Stomach smooth muscle (tissue), 2 donors: ENCODE results near the gene GRK3.
"Not testable (repeated sequence)": the region's sequence is repeated elsewhere in the genome, so short reads cannot be mapped to it uniquely, and the experiment has no call there.

ENCODE experiments used
- H3K27ac ChIP-seq: one replicate; pipeline ENCODE4 v1.7.0; 2013; ENCODE audit warnings: mild to moderate bottlenecking, low read length, inconsistent platforms
- H3K27me3 ChIP-seq, 2 donors: one replicate each; pipeline ENCODE4 v1.7.0; 2013; ENCODE audit warnings: low read length in 2 of 2; ENCODE audit not compliant: insufficient read depth in 2 of 2, control insufficient read depth in 1 of 2
- H3K36me3 ChIP-seq, 2 donors: one replicate each; pipeline ENCODE4 v1.7.0; 2013; ENCODE audit warnings: low read length in 2 of 2; ENCODE audit not compliant: control insufficient read depth in 2 of 2, insufficient read depth in 2 of 2
- H3K4me1 ChIP-seq: one replicate; pipeline ENCODE4 v1.7.0; 2013; ENCODE audit warnings: low read length; ENCODE audit not compliant: control insufficient read depth, insufficient read depth
- H3K4me3 ChIP-seq, 2 donors: one replicate each; pipeline ENCODE4 v1.7.0; 2013; ENCODE audit warnings: low read length in 2 of 2
- H3K9ac ChIP-seq, 2 donors: one replicate each; pipeline ENCODE4 v1.7.0; 2013; ENCODE audit warnings: low read length in 2 of 2, mild to moderate bottlenecking in 1 of 2
- H3K9me3 ChIP-seq, 2 donors: one replicate each; pipeline ENCODE4 v1.7.0; 2013; ENCODE audit warnings: low read length in 2 of 2; ENCODE audit not compliant: control insufficient read depth in 2 of 2
- donor health status: healthy.
- donor health status: Pancreatic carcinoma.

The GRK3 gene

DNA sequence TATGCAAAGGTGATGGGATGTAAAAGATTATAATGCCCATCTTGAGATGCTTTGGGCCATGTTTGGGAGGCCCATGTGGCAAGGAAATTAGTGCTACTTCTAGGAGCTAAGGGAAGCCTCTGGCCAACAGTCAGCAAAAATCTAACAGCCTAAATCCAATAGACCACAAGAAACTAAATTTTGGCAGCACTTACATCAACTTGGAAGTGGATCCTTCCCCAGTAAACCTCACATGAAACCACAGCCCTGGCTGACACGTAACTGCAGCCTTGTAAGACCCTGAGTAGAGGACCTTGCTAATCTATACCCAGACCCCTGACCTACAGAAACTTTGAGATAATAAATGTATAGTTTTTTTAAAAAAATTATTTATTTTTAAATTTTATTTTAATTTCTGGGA, 13.1 kb upstream of the GRK3 start:
- Histone ChIP-seq H3K9me3 (no peaks in the 10 kb centered on the region), H3K4me3 (no peak overlapping the region), H3K36me3 (no peaks in the 10 kb centered on the region), H3K4me1 (peaks cover 2% of the 10 kb centered on the region), H3K9ac (no peak overlapping the region), H3K27me3 (no peaks in the 10 kb centered on the region), H3K27ac (no peak overlapping the region)

DNA sequence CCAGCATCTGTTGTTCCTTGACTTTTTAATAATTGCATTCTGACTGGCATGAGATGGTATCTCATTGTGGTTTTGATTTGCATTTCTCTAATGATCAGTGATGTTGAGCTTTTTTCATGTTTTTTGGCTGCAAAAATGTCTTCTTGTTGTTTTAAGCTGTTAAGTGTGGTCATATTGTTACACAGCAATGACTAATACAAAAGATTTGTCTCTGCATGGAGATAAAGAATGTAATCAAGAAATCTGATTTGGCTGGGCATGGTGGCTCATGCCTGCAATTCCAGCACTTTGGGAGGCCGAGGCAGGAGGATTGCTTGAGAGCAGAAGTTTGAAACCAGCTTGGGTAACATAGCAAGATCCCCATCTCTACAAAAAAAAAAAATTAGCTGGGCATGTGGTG, 12.1 kb upstream of the GRK3 start:
- not testable (repeated sequence) for H3K36me3 ChIP-seq, H3K9ac ChIP-seq, H3K27me3 ChIP-seq, H3K4me3 ChIP-seq, H3K4me1 ChIP-seq, H3K27ac ChIP-seq, H3K9me3 ChIP-seq

DNA sequence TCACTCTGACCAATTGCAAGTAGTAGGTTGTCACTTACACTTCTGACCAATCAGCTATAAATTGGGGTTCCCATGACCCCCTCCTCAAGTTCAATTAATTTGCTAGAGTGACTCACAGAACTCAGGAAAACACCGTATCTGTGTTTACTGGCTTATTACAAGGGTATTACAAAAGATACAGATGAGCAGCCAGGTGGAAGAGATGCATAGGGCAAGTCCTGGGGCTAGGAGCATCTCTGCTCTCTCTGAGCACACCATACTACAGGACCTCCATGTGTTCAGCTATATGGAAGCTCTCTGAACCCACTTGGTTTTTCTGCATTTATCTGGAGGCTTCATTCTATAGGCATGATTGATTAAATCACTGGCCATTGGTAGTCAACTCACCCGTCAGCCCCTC, 11.3 kb upstream of the GRK3 start:
- no peak overlapping the region for H3K4me3 ChIP-seq
- no peak overlapping the region for H3K27ac ChIP-seq

DNA sequence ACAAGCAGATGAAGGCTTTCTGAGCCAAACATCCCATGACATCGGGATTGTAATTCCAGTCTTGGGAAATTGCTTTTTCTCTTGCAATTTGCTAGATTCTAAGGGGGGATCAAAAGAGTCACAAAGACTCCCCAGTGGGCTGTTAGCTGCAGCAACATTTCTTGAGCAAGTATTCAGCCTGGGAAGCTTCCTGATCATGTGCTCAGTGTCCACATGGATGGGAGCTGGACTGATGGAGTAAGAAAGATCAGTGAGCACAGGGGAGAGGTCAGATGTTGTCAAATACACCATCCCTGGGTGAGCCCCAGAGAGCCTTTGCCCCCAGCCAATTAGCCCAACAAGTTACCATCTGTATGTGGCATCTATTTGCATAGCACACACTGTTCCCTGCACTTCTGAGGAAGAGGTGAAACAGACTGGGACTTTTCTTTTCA, 10.2 kb upstream of the GRK3 start:
- Histone ChIP-seq H3K4me3 (no peak overlapping the region), H3K36me3 (no peaks in the 10 kb centered on the region), H3K9me3 (no peaks in the 10 kb centered on the region), H3K27me3 (no peaks in the 10 kb centered on the region), H3K9ac (no peak overlapping the region), H3K4me1 (peaks cover 2% of the 10 kb centered on the region), H3K27ac (no peak overlapping the region)

More for the DNA sequence above, 11.3 kb upstream of the GRK3 start:
- Histone ChIP-seq H3K27me3 (no peaks in the 10 kb centered on the region), H3K9ac (no peak overlapping the region), H3K4me1 (peaks cover 2% of the 10 kb centered on the region), H3K9me3 (no peaks in the 10 kb centered on the region), H3K36me3 (no peaks in the 10 kb centered on the region)

DNA sequence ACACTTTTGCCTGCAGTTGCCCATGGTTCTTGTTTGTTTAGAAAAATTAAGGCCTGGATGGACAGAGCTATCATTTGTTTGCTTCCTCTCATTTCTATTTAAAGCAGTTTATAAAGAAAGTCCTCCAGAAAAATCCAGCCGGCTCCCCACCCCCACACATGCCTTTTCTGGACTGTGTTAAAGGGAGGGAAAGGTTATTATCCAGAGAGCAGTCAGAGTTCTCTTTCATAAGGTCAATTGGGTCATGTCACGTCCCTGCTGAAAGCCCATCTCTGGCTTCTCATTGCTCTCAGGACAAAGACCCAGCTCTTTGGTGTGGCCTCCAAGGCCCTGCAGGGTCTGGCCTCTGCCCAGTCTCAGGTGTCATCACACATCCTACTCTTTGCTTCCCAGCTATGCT, 9.8 kb upstream of the GRK3 start:
- H3K9ac ChIP-seq: no peak overlapping the region
- peaks cover 2% of the 10 kb centered on the region for H3K4me1 ChIP-seq
- H3K9me3 ChIP-seq: no peaks in the 10 kb centered on the region
- H3K36me3 ChIP-seq: no peaks in the 10 kb centered on the region
- H3K4me3 ChIP-seq: no peak overlapping the region
- H3K27ac ChIP-seq: no peak overlapping the region
- H3K27me3 ChIP-seq: no peaks in the 10 kb centered on the region

DNA sequence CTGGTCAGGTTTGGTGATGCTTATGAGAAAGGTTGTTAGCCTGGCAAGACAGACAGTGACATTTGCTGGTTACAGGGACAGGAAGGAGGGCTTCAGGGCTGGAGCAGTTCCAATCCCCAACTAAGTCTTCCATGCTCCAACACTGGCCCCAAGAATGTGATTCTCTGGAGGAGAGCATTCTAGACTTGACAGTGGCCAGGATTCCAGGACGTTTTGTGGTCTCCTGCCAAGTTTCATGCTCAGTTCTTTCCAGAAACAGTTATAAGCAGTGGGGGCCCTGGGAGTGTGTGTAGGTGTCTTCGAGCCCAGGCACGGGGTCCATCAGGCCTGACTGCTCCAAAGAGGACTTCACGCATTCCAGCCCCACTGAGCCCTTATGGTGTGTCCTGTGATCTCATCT, 8.9 kb upstream of the GRK3 start:
- no peak overlapping the region for H3K9ac ChIP-seq
- no peak overlapping the region for H3K27ac ChIP-seq
- H3K27me3 ChIP-seq: no peaks in the 10 kb centered on the region
- H3K36me3 ChIP-seq: no peaks in the 10 kb centered on the region
- no peak overlapping the region for H3K4me3 ChIP-seq
- H3K9me3 ChIP-seq: no peaks in the 10 kb centered on the region
- peaks cover 2% of the 10 kb centered on the region for H3K4me1 ChIP-seq

DNA sequence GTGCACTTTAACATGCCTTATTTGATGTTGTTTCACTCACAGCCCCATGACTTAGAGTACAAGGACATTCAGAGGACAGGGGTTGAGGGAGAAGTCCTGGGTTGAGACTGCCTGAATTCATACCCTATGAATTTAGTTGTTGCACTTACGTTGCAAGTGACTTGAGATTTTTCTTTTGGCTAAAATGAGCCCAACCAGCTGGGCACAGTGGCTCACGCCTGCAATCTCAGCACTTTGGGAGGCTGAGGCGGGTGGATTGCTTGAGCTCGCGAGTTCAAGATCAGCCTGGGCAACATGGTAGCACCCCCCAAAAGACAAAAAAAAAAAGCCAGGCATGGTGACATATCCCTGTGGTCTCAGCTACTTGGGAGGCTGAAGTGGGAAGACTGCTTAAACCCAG, 7.3 kb upstream of the GRK3 start:
- H3K27me3 ChIP-seq: no peaks in the 10 kb centered on the region
- H3K4me1 ChIP-seq: peaks cover 2% of the 10 kb centered on the region
- no peaks in the 10 kb centered on the region for H3K9me3 ChIP-seq

DNA sequence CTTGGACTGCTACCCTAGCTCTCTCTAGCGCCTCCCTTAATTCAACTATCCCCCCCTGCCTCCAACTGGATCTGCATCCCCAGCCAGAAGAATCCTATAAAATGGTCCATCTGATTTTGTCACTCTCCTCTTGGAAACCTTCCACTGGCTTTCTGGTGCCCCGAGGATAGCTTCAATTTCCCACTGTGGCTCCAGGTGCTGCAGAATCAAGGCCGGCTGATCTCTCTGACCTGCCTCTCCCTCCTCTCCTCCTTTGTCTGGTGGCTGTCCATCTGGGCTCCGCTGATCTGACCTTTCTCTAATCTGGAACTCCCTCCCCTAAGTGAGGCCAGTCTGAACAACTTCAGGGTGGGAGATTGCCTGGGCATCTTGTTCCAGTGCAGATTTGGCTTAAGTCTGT, 6.1 kb upstream of the GRK3 start:
- Histone ChIP-seq H3K27me3 (no peaks in the 10 kb centered on the region), H3K4me3 (no peak overlapping the region), H3K27ac (no peak overlapping the region), H3K9ac (no peak overlapping the region), H3K4me1 (peaks cover 2% of the 10 kb centered on the region), H3K9me3 (no peaks in the 10 kb centered on the region), H3K36me3 (no peaks in the 10 kb centered on the region)

More for the DNA sequence above, 7.3 kb upstream of the GRK3 start:
- Histone ChIP-seq H3K9ac (no peak overlapping the region), H3K27ac (no peak overlapping the region), H3K36me3 (no peaks in the 10 kb centered on the region), H3K4me3 (no peak overlapping the region)

DNA sequence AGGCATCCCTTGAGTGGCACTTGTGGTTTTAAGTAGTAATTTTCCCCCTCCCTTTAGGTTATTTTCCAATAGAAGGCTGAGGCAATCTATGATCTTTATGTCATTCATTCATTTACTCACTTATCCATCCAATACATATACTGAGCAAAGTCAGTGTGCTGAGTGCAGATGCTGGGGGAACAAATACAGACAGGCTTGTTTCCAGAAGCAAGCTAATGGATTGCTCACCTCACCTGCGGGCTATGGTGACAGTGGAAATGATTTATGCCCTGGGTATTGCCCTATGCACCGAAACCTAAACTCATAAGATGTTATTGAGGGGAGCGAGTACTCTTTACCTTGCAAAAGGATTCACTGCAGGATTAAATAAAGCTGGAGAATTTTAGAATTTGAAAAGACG, 4.6 kb upstream of the GRK3 start:
- not testable (repeated sequence) for H3K4me3 ChIP-seq, H3K27me3 ChIP-seq, H3K9me3 ChIP-seq, H3K9ac ChIP-seq, H3K27ac ChIP-seq, H3K4me1 ChIP-seq, H3K36me3 ChIP-seq

DNA sequence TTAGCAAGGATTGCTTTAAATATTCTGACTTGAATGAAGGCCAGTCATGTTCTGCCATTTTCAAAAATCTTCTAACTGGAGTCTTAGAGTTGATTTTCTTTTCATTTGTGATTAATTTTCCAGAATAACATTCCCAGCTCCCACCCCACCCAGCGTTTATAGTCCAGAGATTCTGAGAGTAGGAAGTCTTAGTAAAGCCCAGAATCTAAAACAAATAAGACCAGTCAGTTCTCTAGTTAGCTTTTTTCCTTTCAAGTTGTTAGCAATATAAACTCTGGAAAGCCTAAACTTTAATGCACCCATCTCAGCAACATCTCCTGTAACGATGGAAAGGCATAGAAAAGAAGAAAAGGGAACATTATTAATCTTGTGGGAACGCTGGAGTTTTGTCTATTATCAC, 3.3 kb upstream of the GRK3 start:
- not testable (repeated sequence) for H3K9me3 ChIP-seq, H3K4me3 ChIP-seq, H3K36me3 ChIP-seq, H3K9ac ChIP-seq, H3K27me3 ChIP-seq, H3K27ac ChIP-seq, H3K4me1 ChIP-seq

DNA sequence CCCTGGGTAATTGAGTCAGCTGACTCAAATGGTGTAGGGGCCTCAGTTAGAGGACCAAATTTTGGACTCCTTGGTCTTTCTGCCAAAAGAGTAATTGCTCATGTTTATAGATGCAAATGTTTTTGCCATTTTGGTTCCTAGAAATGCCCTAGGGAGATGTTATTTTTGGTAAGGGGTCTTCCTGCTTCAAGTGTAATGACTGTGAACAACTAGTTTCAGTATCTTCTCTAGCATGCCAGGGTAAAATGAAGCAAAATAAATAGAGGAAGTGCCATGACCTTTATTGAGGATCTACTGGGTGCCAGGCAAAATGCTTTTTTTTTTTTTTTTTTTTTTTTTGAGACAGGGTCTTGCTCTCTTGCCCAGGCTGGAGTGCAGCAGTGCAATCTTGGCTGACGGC, 2.5 kb upstream of the GRK3 start:
- H3K9ac ChIP-seq, H3K4me1 ChIP-seq, H3K36me3 ChIP-seq, H3K27me3 ChIP-seq, H3K27ac ChIP-seq, H3K9me3 ChIP-seq, H3K4me3 ChIP-seq: not testable (repeated sequence)
